Measurements from ENCODE around the gene C1QTNF5.
A peak's percentile ranks its signal among the peaks of the same experiment; 100 is the strongest.

C1QTNF5 gene

DNA sequence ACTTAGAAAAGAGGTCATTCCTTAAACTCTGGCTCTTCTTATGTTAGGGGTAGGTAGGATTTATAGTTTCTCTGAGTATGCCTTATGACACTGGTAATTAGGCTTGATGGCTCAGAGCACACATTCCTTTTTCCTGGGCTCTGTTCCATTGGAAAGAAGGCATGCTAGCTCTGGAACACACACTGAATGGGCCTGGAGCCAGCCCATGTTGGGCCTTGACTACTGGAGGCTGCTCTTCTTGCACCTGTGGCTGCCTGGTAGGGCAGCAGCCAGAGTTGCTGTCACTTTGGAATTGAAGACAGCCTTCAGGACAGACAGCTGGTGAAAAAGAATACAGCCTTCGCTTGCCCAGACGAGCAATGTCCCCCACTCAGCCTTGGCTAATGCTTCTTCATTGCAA is 42.0 kb downstream of the C1QTNF5 start:
- TF ChIP-seq EGR1 (IDR thresholded peaks at IDR 0.05) (no peak), ZBTB7A (IDR thresholded peaks at IDR 0.05; ENCODE audit: low read depth) (no peak), CREB1 (IDR thresholded peaks at IDR 0.05; ENCODE audit: low read depth) (no peak), CEBPB (IDR thresholded peaks at IDR 0.05) (no peak), NFIC (IDR thresholded peaks at IDR 0.05) (no peak), EP300 (IDR thresholded peaks at IDR 0.05; ENCODE audit: borderline replicate concordance) (no peak)
- TF ChIP-seq, protein P1, sequence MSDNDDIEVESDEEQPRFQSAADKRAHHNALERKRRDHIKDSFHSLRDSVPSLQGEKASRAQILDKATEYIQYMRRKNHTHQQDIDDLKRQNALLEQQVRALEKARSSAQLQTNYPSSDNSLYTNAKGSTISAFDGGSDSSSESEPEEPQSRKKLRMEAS (IDR thresholded peaks at IDR 0.05): no peak
- TF ChIP-seq, protein P2, sequence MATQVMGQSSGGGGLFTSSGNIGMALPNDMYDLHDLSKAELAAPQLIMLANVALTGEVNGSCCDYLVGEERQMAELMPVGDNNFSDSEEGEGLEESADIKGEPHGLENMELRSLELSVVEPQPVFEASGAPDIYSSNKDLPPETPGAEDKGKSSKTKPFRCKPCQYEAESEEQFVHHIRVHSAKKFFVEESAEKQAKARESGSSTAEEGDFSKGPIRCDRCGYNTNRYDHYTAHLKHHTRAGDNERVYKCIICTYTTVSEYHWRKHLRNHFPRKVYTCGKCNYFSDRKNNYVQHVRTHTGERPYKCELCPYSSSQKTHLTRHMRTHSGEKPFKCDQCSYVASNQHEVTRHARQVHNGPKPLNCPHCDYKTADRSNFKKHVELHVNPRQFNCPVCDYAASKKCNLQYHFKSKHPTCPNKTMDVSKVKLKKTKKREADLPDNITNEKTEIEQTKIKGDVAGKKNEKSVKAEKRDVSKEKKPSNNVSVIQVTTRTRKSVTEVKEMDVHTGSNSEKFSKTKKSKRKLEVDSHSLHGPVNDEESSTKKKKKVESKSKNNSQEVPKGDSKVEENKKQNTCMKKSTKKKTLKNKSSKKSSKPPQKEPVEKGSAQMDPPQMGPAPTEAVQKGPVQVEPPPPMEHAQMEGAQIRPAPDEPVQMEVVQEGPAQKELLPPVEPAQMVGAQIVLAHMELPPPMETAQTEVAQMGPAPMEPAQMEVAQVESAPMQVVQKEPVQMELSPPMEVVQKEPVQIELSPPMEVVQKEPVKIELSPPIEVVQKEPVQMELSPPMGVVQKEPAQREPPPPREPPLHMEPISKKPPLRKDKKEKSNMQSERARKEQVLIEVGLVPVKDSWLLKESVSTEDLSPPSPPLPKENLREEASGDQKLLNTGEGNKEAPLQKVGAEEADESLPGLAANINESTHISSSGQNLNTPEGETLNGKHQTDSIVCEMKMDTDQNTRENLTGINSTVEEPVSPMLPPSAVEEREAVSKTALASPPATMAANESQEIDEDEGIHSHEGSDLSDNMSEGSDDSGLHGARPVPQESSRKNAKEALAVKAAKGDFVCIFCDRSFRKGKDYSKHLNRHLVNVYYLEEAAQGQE (IDR thresholded peaks at IDR 0.05; ENCODE audit: low read depth): no peak

DNA sequence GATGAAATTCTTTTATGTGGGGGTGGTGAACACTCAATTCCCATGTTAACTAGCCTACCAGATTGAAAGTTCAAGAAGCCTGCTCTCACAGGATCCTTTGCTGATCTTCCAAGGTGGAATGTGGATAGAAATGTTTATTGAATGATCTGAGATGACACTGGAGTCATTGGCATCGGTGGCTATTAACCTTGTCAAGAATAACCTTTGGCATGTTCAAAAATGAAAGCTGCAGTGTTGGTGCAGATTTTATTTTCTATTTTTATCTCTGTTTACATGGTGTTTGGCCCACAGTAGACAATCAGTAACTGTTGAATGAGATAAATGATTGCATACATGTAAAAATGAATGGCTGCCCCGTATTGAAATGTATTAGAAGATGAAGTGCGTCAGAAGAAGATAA is 42.7 kb downstream of the C1QTNF5 start:
- TF ChIP-seq YY1 (IDR thresholded peaks at IDR 0.05; ENCODE audit: low read depth): no peak

DNA sequence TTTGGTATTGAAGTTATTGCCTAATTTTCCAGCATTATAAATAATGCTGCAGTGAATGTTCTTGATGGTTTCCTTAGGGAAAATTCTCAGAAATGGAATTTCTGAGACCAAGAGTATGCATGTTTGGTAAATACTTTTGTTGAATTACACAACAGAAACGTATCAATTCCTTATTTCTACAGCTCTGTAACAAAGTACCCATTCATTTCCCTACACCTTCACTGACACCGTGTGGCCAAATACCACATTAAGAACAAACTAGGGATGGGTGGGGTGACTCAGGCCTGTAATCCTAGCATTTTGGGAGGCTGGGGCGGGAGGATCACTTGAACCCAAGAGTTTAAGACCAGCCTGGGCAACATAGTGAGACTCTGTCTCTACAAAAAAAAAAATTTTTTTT is 45.5 kb downstream of the C1QTNF5 start:
- TF ChIP-seq, protein P1 (IDR thresholded peaks at IDR 0.05): no peak
- TF ChIP-seq, protein P3, sequence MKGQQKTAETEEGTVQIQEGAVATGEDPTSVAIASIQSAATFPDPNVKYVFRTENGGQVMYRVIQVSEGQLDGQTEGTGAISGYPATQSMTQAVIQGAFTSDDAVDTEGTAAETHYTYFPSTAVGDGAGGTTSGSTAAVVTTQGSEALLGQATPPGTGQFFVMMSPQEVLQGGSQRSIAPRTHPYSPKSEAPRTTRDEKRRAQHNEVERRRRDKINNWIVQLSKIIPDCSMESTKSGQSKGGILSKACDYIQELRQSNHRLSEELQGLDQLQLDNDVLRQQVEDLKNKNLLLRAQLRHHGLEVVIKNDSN (IDR thresholded peaks at IDR 0.05): no peak
- no peak for TF ChIP-seq TCF12 (IDR thresholded peaks at IDR 0.05; ENCODE audit: low read depth)
- TF ChIP-seq FOXM1 (IDR thresholded peaks at IDR 0.05; ENCODE audit: borderline replicate concordance, low read depth): no peak
- TF ChIP-seq RAD21 (IDR thresholded peaks at IDR 0.05; ENCODE audit: low read depth): peak; percentile 7; the same call in 1 of the 2 replicates
- TF ChIP-seq CEBPB (IDR thresholded peaks at IDR 0.05): no peak
- no peak for TF ChIP-seq ZBTB7A (IDR thresholded peaks at IDR 0.05; ENCODE audit: low read depth)

DNA sequence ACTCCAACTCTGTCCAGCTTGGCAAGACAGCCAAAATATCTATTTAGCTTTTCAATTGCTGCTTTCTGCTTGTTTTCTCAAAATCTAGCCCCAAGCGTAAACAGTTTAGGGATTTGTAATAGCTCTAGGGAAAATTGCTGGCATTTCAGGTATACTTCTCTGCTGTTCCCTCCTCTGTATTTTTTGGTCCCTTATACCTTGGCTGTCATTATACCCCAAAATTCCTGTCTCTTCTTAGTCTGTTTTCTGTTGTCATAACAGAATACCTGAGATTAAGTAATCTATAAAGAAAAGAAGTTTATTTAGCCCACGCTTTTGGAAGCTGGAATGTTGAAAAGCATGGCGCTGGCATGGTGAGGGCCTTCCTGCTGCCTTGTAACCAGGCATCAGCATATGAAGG is 47.2 kb downstream of the C1QTNF5 start:
- TF ChIP-seq, protein P1 (IDR thresholded peaks at IDR 0.05): no peak
- no peak for TF ChIP-seq FOXM1 (IDR thresholded peaks at IDR 0.05; ENCODE audit: borderline replicate concordance, low read depth)

DNA sequence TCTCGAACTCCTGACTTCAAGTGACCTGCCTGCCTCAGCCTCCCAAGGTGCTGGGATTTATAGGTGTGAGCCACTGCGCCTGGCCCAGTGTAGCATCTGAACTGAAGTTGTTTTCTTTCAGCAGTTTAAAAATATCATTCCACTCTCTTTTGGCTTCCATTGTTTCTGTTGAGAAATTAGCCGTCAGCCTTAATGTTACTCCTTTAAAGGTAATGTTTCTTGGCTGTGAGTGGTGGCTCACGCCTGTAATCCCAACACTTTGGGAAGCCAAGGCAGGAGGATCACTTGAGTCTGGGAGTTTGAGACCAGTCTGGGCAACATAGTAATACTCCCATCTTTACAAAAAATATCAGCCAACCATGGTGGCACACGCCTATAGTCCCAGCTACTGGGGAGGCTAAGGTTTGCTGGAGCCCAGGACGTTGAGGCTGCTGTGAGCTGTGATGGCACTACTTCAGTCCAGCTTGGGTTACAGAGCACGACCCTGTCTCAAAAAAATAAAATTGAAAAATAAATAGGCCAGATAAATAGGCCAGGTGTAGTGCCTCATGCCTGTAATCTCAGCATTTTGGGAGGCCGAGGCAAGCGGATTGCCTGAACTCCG is 49.7 kb downstream of the C1QTNF5 start:
- no peak for TF ChIP-seq NFIC (IDR thresholded peaks at IDR 0.05)
- no peak for TF ChIP-seq RAD21 (IDR thresholded peaks at IDR 0.05; ENCODE audit: low read depth)
- TF ChIP-seq, protein P1 (IDR thresholded peaks at IDR 0.05): no peak
- no peak for TF ChIP-seq TEAD4 (IDR thresholded peaks at IDR 0.05)
- no peak for TF ChIP-seq EP300 (IDR thresholded peaks at IDR 0.05; ENCODE audit: borderline replicate concordance)
- no peak for TF ChIP-seq CEBPB (IDR thresholded peaks at IDR 0.05)
- no peak for TF ChIP-seq YY1 (IDR thresholded peaks at IDR 0.05; ENCODE audit: low read depth)
- TF ChIP-seq, protein P3 (IDR thresholded peaks at IDR 0.05): no peak
- TF ChIP-seq ZBTB7A (IDR thresholded peaks at IDR 0.05; ENCODE audit: low read depth): no peak
- TF ChIP-seq FOXM1 (IDR thresholded peaks at IDR 0.05; ENCODE audit: borderline replicate concordance, low read depth): no peak
- TF ChIP-seq, protein P2 (IDR thresholded peaks at IDR 0.05; ENCODE audit: low read depth): no peak
- TF ChIP-seq EGR1 (IDR thresholded peaks at IDR 0.05): no peak
- no peak for TF ChIP-seq TAF1 (IDR thresholded peaks at IDR 0.05; ENCODE audit: low read depth)
- TF ChIP-seq TCF12 (IDR thresholded peaks at IDR 0.05; ENCODE audit: low read depth): no peak
- TF ChIP-seq CREB1 (IDR thresholded peaks at IDR 0.05; ENCODE audit: low read depth): no peak

All from Ishikawa (cell line).